GM19023 (cell line): Measurements from ENCODE around the gene FHOD3.
"Not testable (repeated sequence)": the region's sequence is repeated elsewhere in the genome, so short reads cannot be mapped to it uniquely, and the experiment has no call there.

ENCODE experiments used
- ATAC-seq: cut with Tn5 transposase; IDR thresholded peaks from one replicate; pipeline ENCODE4 v1.9.1; 2021; ENCODE audit warnings: mild to moderate bottlenecking, moderate library complexity; ENCODE audit not compliant: unreplicated experiment

Gene FHOD3

DNA sequence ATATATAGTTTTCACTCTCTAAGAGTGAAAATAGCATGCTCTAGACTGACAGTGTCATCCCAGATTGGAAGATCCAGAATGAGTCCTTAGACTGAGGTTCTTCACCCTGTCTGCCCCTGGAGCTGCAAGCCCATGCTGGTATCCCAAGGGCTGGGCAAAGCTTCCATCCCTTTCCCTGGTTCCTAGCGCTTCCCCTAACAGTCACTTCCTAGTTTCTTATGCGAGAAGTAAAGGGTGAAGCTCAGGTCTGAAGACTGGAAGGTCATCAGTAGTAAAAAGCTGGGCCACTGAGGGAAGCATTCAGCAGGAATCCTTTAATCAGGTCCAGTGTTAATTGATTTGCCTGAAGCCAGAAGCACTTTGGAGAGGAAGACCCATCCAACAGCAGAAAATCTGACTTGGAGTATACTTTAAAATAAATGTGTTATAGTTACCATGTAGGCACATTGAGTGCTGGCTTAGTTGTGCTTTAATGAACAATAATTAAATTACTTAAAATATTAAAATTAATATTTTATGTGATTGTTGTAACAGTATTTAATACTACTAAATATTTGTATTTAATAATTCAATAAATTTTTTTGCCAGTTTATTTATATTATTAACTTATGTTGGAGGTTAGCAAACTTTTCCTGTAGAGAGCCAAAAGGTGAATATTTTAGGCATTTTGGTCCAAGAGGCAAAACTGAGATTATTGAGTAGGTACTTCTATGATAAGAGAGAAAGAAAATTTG lies 237.9 kb downstream of the FHOD3 start:
- no peak for ATAC-seq

GRCh38 chr18:36536426-36536825 lies 238.9 kb downstream of the FHOD3 start:
- no peak for ATAC-seq

- ATAC-seq = no peak
Observed at GRCh38 chr18:36537289-36537688, 239.8 kb downstream of the FHOD3 start.

DNA sequence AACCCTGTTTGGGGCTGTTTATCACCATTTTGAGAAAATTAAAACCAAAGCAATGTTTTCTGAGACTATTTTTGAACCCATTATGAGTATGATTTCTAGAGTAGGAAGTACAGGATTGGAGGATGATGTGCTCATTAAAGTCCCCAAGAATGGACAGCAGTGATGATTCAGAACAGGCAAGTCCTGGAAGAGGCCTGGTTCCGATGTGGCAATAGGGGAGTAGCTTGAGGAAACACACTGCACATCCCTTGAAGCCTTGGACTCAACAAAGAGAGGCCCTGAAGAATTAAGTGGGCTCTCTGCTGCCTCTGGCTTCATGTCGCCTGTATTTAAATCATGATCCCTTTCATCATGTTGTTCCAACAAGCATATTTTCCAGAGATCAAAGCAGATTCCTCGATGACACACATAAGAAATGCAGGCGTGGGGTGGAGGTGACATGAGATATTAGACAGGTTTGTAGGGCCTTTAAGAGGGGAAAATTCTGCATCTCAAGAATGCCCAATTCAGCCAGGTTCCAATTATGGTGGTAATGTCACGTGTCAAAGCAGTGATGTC lies 242.2 kb downstream of the FHOD3 start:
- no peak for ATAC-seq

GRCh38 chr18:36543030-36543429 lies 245.5 kb downstream of the FHOD3 start:
- no peak for ATAC-seq

GRCh38 chr18:36543991-36544725 lies 246.6 kb downstream of the FHOD3 start:
- ATAC-seq = no peak

GRCh38 chr18:36545821-36546427 lies 248.4 kb downstream of the FHOD3 start:
- ATAC-seq = no peak

- ATAC-seq = no peak
Observed at GRCh38 chr18:36546876-36547275, 249.4 kb downstream of the FHOD3 start.

GRCh38 chr18:36547544-36547943 lies 250.0 kb downstream of the FHOD3 start:
- ATAC-seq = no peak

GRCh38 chr18:36551274-36551673 lies 253.8 kb downstream of the FHOD3 start:
- ATAC-seq = not testable (repeated sequence)

DNA sequence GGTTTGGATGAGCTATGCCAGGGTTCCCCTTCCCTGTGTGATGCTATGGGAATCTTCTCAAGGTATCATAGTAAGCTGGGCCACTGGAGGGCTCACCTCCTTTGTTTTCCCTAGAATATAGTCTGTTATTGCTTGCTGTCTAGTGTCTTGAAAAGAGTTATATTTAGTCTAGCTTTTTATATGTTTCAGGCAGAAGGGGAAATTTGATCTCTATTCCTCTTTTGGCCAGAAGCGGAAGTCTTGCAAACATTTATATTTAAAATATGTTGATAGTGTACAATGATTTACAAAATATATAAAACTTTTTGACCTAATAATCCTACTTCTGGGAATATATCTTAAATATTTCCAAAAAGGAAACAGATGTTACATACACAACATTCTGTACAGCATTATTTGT lies 260.7 kb downstream of the FHOD3 start:
- ATAC-seq = no peak

DNA sequence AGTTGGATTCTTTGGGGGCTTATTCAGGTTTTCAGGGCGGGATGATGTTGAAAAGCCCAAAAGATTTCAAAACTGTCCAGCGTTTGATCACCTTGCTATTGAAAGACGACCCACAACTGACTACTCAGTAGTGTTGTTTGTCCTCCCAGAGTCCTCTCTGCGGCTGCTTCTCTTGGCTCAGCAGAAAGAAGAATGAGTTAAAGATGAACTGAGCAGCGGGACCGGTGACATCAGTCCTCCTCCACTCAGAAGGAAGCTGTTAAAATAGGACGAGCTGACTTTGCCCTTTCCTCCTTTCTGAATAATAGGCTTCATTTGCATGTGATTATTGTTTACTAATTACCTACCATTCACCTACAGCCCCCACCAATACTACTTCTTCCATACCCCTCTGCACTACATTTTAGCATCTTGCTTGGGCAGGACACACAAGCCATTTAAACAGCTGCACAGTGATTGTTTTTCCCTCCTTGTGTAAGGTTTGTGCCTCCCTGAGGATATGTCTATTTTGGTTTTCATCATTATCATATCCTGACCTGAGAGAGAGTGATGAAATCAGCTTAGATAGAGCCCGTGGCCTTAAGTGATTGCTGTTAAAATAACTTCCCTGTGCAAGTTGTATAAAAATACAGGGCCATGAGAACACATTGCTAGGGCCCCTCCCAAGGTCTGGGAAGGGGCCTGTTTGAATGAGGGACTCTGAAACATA lies 261.8 kb downstream of the FHOD3 start:
- ATAC-seq = no peak

DNA sequence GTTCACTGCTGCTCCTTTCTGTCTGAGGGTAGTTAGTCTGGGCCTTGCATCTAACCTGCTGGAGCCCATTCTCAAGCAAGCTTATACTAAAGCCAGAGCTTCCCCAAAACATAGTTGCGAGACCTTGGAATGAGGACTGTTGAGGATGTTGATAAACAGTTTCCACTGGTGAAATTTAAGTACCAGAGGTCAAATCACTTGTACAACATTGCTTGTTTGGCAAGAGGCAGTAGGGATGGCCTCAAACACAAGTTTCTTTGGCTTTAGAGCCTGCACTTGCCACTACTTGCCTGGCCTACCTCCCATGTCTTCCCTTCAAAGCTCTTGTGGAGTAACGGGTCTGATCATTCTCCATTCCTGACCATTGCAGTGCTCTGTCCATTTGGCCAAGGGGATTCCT lies 262.7 kb downstream of the FHOD3 start:
- no peak for ATAC-seq

- ATAC-seq = no peak
Observed at GRCh38 chr18:36561046-36561445, 263.5 kb downstream of the FHOD3 start.

DNA sequence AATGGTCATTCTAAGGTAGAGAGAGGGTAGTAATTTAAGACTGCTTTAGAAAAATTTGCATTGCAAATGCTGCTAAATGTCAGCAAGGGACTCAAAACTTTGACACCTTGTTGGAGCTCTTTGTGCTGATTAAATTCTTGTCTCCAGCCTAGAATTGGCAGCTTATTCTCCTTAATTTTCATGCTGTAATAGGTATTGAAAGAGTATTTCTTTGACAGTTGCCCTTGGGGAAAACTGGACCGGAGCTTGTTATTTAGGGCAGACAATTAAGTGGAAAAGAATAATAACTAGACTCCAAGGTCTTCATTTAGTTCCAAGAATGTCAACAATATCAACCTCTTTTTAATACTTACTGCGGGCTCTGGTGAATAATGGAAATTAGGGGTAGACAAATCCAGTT lies 267.3 kb downstream of the FHOD3 start:
- ATAC-seq = no peak

DNA sequence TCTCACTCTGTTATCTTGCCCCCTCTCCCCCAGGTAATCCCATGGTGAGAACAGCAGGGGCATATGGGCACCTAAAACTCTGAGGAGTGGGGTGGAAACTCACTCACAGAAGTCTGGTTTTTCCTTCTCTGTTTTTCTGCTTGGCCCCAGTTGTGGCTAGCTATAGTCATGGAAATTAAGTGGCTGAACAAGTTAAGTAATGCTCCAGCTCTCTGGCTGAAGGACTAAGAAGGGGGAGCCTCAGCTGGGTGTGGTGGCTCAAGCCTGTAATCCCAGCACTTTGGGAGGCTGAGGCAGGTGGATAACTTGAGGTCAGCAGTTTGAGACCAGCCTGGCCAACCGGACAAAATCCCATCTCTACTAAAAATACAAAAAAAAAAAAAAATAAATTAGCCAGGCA lies 270.3 kb downstream of the FHOD3 start:
- no peak for ATAC-seq

GRCh38 chr18:36568487-36568886 lies 271.0 kb downstream of the FHOD3 start:
- no peak for ATAC-seq

DNA sequence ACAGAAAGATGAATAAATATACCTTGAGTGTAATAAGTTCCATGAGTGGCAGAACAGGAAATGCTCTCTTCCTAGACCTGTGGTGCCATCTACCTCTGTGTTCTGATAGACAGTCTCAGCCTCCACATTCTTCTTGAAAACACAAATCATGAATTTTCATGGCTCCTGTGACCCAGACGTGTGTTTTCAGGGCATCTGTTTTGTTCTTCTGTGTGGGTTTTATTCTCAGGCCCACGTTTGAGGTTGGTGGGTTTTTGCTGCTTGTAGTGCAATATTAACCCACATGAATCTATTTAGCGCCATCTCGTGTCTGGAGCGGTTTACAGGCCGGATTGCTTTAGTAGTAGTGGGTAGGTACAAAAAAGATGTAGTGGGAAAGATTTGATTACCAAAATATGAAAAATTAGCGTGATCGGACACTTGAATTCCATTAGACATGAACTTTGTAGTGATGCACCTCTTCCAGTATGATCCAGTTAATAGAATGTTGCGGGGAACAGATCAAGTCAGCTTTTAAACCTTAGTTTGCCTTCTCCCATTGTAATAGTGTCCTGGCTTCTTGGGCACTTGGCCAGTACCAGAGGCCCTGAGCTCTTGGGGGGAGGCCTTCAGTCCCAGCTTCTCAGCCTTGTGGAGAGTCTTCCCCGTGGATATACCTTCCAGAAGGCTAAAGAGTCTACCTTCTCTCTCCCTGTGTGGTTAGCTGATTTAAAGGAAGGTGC lies 274.8 kb downstream of the FHOD3 start:
- no peak for ATAC-seq

DNA sequence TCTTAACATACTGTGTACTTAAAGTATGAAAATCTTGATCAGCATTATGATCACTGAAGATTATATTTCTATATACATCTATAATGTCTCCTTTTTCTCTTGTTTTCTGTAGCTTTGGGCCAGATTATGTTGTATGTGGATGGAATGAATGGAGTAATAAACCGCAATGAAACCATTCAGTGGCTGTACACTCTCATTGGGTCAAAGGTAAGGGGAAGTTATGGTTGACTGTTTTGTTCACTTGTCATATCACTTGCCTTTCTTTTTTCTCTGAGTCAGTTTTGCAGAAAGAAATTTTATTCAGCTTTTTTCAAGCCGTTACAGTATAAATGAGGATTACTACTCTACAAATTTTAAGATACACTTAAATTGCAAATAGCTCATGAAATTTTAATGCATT lies 278.8 kb downstream of the FHOD3 start:
- ATAC-seq = no peak

DNA sequence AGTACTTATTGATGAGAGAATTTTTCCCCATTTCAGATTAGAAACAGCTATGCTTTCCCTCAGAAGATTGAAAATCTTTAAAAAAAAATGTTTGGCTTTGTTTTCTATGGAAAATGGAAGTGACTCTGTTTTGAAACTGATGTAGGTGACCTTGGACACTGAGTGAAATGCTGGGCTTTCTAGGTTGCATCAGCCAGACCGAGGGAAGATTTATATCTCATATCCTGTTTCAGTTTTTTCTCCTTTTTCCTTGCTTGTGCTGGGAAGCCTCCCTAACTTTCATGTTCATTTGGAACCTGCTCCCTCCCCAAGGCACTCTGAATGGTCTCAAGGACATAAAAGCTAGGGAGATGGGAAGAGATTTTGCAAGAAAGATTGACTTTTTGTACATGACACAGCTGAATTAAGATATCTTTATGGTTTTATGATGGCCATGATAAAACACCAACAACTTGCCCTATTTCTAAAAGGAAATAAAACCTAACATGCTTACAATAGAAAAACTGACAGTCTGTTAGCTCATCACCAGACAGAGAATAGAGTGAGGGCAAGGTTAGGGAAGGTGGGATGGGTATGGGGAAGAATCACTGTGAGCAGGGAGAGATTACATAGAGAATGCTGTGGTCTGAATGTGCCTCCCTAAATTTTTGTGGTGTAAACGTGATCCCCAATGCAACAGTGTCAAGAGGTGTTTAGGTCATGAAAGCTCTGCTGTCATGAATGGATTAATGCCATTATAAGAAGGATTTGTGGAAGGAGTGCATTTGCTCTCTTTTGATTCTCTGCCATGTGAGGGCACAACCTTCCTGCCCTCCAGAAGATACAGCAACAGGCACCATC lies 281.6 kb downstream of the FHOD3 start:
- no peak for ATAC-seq
